H9 (cell line): ENCODE measurements around the gene AMPH. TPM values are rescaled to one million over a fixed set of nuclear protein-coding genes. Genes with fewer than 3 reads are reported as not detected.

Experiments
- DNase-seq: peaks from one replicate; pipeline ENCODE4 v3.0.0-alpha.2; 2017
- H2AFZ ChIP-seq: one replicate; pipeline ENCODE4 v1.6.1; 2013; ENCODE audit warnings: mild to moderate bottlenecking, low read length, control low read depth, moderate library complexity
- H2AK5ac ChIP-seq: 2 replicates; pipeline ENCODE4 v1.6.1; 2013; ENCODE audit warnings: low read length, control low read depth, mixed read lengths; ENCODE audit not compliant: insufficient read length
- H2BK120ac ChIP-seq: one replicate; pipeline ENCODE4 v1.6.1; 2013; ENCODE audit warnings: low read depth, mild to moderate bottlenecking, low read length, control low read depth, inconsistent platforms; ENCODE audit not compliant: poor library complexity, severe bottlenecking
- H2BK12ac ChIP-seq: 2 replicates; pipeline ENCODE4 v1.6.1; 2013; ENCODE audit warnings: low read length, control low read depth, mixed read lengths, low read depth; ENCODE audit not compliant: insufficient read length
- H2BK15ac ChIP-seq: 2 replicates; pipeline ENCODE4 v1.6.1; 2013; ENCODE audit warnings: low read depth, low read length, control low read depth
- H2BK20ac ChIP-seq: one replicate; pipeline ENCODE4 v1.6.1; 2013; ENCODE audit warnings: low read depth, mild to moderate bottlenecking, low read length, control low read depth, inconsistent platforms; ENCODE audit not compliant: poor library complexity, severe bottlenecking
- H2BK5ac ChIP-seq: 2 replicates; pipeline ENCODE4 v1.6.1; 2013; ENCODE audit warnings: low read length, control low read depth, mixed read lengths; ENCODE audit not compliant: insufficient read length
- H3K14ac ChIP-seq: 2 replicates; pipeline ENCODE4 v1.6.1; 2013; ENCODE audit warnings: low read length, control low read depth; ENCODE audit not compliant: insufficient read depth
- H3K18ac ChIP-seq: 2 replicates; pipeline ENCODE4 v1.6.1; 2013; ENCODE audit warnings: low read depth, mild to moderate bottlenecking, mixed read lengths, low read length, control low read depth; ENCODE audit not compliant: insufficient read length
- H3K23ac ChIP-seq: 2 replicates; pipeline ENCODE4 v1.6.1; 2013; ENCODE audit warnings: low read length, control low read depth, mixed read lengths, low read depth; ENCODE audit not compliant: insufficient read length
- H3K23me2 ChIP-seq: 2 replicates; pipeline ENCODE4 v1.6.1; 2013; ENCODE audit warnings: low read depth, mild to moderate bottlenecking, mixed read lengths, low read length, control low read depth; ENCODE audit not compliant: insufficient read length, poor library complexity, severe bottlenecking
- H3K27ac ChIP-seq: 2 replicates; pipeline ENCODE4 v1.5.1; 2013; ENCODE audit warnings: low read length, control low read depth, mixed read lengths, low read depth; ENCODE audit not compliant: insufficient read length
- H3K27me3 ChIP-seq: 2 replicates; pipeline ENCODE4 v1.6.1; 2013; ENCODE audit warnings: low read length, control low read depth, inconsistent platforms; ENCODE audit not compliant: insufficient read depth
- H3K4ac ChIP-seq: 2 replicates; pipeline ENCODE4 v1.6.1; 2013; ENCODE audit warnings: low read depth, mild to moderate bottlenecking, control low read depth, inconsistent platforms, low read length, moderate library complexity
- H3K4me1 ChIP-seq: 2 replicates; pipeline ENCODE4 v1.6.1; 2013; ENCODE audit warnings: low read length, control low read depth, inconsistent platforms; ENCODE audit not compliant: insufficient read depth
- H3K4me2 ChIP-seq: 2 replicates; pipeline ENCODE4 v1.6.1; 2013; ENCODE audit warnings: low read length, control low read depth, mixed read lengths; ENCODE audit not compliant: insufficient read length, insufficient read depth
- H3K56ac ChIP-seq: 2 replicates; pipeline ENCODE4 v1.6.1; 2013; ENCODE audit warnings: low read depth, mild to moderate bottlenecking, mixed read lengths, low read length, control low read depth; ENCODE audit not compliant: insufficient read length
- H3K79me1 ChIP-seq: 2 replicates; pipeline ENCODE4 v1.6.1; 2013; ENCODE audit warnings: low read depth, mild to moderate bottlenecking, moderate library complexity, low read length, control low read depth, inconsistent platforms; ENCODE audit not compliant: insufficient read depth, poor library complexity, severe bottlenecking
- H3K79me2 ChIP-seq: 2 replicates; pipeline ENCODE4 v1.6.1; 2013; ENCODE audit warnings: low read length, control low read depth, inconsistent platforms; ENCODE audit not compliant: insufficient read depth
- H3K9ac ChIP-seq: 2 replicates; pipeline ENCODE4 v1.6.1; 2013; ENCODE audit warnings: low read length, control low read depth, mixed read lengths; ENCODE audit not compliant: insufficient read length; ENCODE audit errors: extremely low read depth
- H3K9me3 ChIP-seq: one replicate; pipeline ENCODE4 v1.6.1; 2013; ENCODE audit warnings: low read depth, low read length, inconsistent platforms; ENCODE audit not compliant: control insufficient read depth
- H3T11ph ChIP-seq: one replicate; pipeline ENCODE4 v1.6.1; 2013; ENCODE audit warnings: mild to moderate bottlenecking, low read length, control low read depth, inconsistent platforms
- H4K20me1 ChIP-seq: one replicate; pipeline ENCODE4 v1.6.1; 2013; ENCODE audit not compliant: control insufficient read depth, insufficient read length, insufficient read depth
- H4K5ac ChIP-seq: 2 replicates; pipeline ENCODE4 v1.6.1; 2013; ENCODE audit warnings: low read depth, mild to moderate bottlenecking, mixed read lengths, low read length, control low read depth; ENCODE audit not compliant: insufficient read length
- H4K8ac ChIP-seq: replicated peaks from 2 replicates; pipeline ENCODE4 v1.6.1; 2013; ENCODE audit warnings: low read length, control low read depth, mixed read lengths, low read depth; ENCODE audit not compliant: insufficient read length
- H4K91ac ChIP-seq: 2 replicates; pipeline ENCODE4 v1.6.1; 2013; ENCODE audit warnings: low read depth, mild to moderate bottlenecking, moderate library complexity, mixed read lengths, low read length, control low read depth; ENCODE audit not compliant: insufficient read length
- H3K27ac Mint-ChIP-seq, 3 experiments: 2 replicates in 2 of 3; 3 replicates in 1 of 3; pipeline ENCODE4 v1.8.0; 2020 to 2021; ENCODE audit warnings: mixed read lengths in 3 of 3, mild to moderate bottlenecking in 1 of 3, moderate library complexity in 1 of 3
- H3K27me3 Mint-ChIP-seq: 2 replicates; pipeline ENCODE4 v1.8.0; 2021; ENCODE audit warnings: low read depth, mild to moderate bottlenecking, moderate library complexity, mixed read lengths
- H3K36me3 Mint-ChIP-seq, 3 experiments: 2 replicates in 2 of 3; 3 replicates in 1 of 3; pipeline ENCODE4 v1.8.0; 2020 to 2021; ENCODE audit warnings: low read depth in 3 of 3, mixed read lengths in 3 of 3; ENCODE audit not compliant: insufficient read depth in 1 of 3
- H3K4me1 Mint-ChIP-seq, 2 experiments: 2 replicates each; pipeline ENCODE4 v1.8.0; 2020; ENCODE audit warnings: mixed read lengths in 2 of 2
- H3K4me3 Mint-ChIP-seq, 2 experiments: 2 replicates in 1 of 2; 3 replicates in 1 of 2; pipeline ENCODE4 v1.8.0; 2020 to 2021; ENCODE audit warnings: mild to moderate bottlenecking in 2 of 2, mixed read lengths in 2 of 2, moderate library complexity in 1 of 2
- H3K9me3 Mint-ChIP-seq, 2 experiments: 2 replicates in 1 of 2; 3 replicates in 1 of 2; pipeline ENCODE4 v1.8.0; 2020; ENCODE audit warnings: mild to moderate bottlenecking in 2 of 2, mixed read lengths in 2 of 2, moderate library complexity in 1 of 2
- CTCF ChIP-seq: fragments of 200-600 bp; sonication (generic); conservative IDR thresholded peaks from 3 replicates; pipeline ENCODE4 v1.8.0; 2021; ENCODE audit warnings: antibody characterized with exemption, mild to moderate bottlenecking
- WGBS: extraction: QIAGEN DNeasy Blood & Tissue Kit; methylation state at CpG from one replicate; pipeline ENCODE4 v1.1.7; 2013; ENCODE audit warnings: missing lambda C conversion rate, low lambda C conversion rate, mixed read lengths; ENCODE audit not compliant: insufficient read length; ENCODE audit errors: extremely low coverage; 5-methylcytosine and 5-hydroxymethylcytosine counted together
- total RNA-seq: library from RNA; stranded (reverse); gene quantifications from 2 replicates; pipeline ENCODE4 v1.2.1, GENCODE V29; 2021

Gene AMPH
- total RNA-seq, 1 experiment from 2014 or later, result 4.8 TPM

GRCh38 chr7:38520741-38521140 lies 110.4 kb downstream of the AMPH start:
- Histone ChIP-seq H2BK5ac (no peak overlapping the region), H3K14ac (no peak overlapping the region), H3K79me1 (no peaks in the 10 kb centered on the region), H3K18ac (no peak overlapping the region), H3K23me2 (no peaks in the 10 kb centered on the region), H3K79me2 (no peaks in the 10 kb centered on the region), H4K20me1 (no peaks in the 10 kb centered on the region), H2BK15ac (no peak overlapping the region), H2AFZ (no peak overlapping the region), H4K8ac (no peak overlapping the region), H2BK12ac (no peak overlapping the region), H3K56ac (no peak overlapping the region), H3K9ac (no peak overlapping the region), H2AK5ac (no peak overlapping the region), H3K4ac (no peak overlapping the region), H4K5ac (no peak overlapping the region), H3K4me1 (no peaks in the 10 kb centered on the region), H3K9me3 (no peaks in the 10 kb centered on the region), H2BK20ac (no peak overlapping the region), H3T11ph (no peak overlapping the region), H3K27ac (no peak overlapping the region), H2BK120ac (no peak overlapping the region), H4K91ac (no peak overlapping the region), H3K4me2 (no peak overlapping the region), H3K23ac (no peak overlapping the region), H3K27me3 (no peaks in the 10 kb centered on the region)
- no peaks in the 10 kb centered on the region for H3K27me3 Mint-ChIP-seq
- H3K36me3 Mint-ChIP-seq, result peaks cover 0 to 3% (median 0%) of the 10 kb centered on the region in 3 experiments; a peak in 4 of 7 replicates
- no peak for DNase-seq
- TF ChIP-seq CTCF, result no peak
- H3K9me3 Mint-ChIP-seq, result peaks cover 8 to 10% of the 10 kb centered on the region in 2 experiments
- no peaks in the 10 kb centered on the region for H3K4me1 Mint-ChIP-seq
- no peak overlapping the region for H3K27ac Mint-ChIP-seq
- no CpG with 5 or more reads among the region's 2 CpGs for WGBS
- no peak overlapping the region for H3K4me3 Mint-ChIP-seq
